CD1c-positive myeloid dendritic cell (primary cell): ENCODE results near the gene ZNF775.
"Not testable (repeated sequence)": the region's sequence is repeated elsewhere in the genome, so short reads cannot be mapped to it uniquely, and the experiment has no call there.

Source experiments
- DNase-seq: peaks from one replicate; pipeline ENCODE4 v3.0.0-alpha.2; 2016; ENCODE audit errors: extremely low spot score

ZNF775 gene

DNA sequence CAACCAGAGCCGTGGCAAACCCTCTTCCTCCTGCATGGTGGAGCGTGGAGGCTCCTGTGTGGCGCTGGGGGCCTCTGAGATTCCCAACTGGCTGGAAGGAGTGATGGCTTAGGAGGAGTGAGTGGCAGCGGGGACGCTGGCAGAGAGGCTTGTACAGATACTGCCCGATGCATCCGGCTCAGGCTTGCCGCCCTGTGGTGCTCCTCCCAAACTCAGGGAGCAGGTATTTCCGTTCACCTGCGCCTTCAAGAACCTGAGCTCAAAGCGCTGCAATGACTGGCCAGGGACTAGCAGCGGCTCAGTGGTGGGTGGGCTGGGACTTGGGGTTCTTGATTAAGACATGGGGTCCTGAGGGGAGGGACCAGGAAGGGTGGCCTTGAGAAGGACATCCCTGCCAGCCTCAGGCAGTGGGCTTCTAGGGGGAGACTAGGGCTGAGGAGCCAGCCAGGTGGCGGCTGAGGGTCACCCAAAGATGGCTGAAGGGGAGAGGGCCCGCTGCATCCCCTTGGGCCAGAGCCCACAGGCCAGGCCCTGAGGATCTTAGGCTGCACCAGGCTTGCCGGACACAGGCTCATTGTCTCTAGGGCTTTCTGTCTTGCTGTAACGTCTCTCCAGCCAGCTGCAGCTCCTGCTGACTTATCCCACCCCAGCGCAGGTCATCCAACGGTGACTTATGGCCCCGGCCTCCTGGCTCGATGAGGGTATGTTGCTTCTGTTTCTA is 3.2 kb downstream of the ZNF775 start:
- no peak for DNase-seq

- no peak for DNase-seq
Measured at GRCh38 chr7:150382844-150383225, 3.7 kb downstream of the ZNF775 start.

GRCh38 chr7:150383710-150384397 is 4.7 kb downstream of the ZNF775 start:
- no peak for DNase-seq

GRCh38 chr7:150384406-150385301 is 5.5 kb downstream of the ZNF775 start:
- peak; percentile 38 for DNase-seq

GRCh38 chr7:150385302-150385723 is 6.2 kb downstream of the ZNF775 start:
- DNase-seq = no peak

- DNase-seq = not testable (repeated sequence)
Measured at GRCh38 chr7:150385884-150386283, 6.8 kb downstream of the ZNF775 start.

GRCh38 chr7:150388306-150388705 is 9.2 kb downstream of the ZNF775 start:
- DNase-seq = no peak

DNA sequence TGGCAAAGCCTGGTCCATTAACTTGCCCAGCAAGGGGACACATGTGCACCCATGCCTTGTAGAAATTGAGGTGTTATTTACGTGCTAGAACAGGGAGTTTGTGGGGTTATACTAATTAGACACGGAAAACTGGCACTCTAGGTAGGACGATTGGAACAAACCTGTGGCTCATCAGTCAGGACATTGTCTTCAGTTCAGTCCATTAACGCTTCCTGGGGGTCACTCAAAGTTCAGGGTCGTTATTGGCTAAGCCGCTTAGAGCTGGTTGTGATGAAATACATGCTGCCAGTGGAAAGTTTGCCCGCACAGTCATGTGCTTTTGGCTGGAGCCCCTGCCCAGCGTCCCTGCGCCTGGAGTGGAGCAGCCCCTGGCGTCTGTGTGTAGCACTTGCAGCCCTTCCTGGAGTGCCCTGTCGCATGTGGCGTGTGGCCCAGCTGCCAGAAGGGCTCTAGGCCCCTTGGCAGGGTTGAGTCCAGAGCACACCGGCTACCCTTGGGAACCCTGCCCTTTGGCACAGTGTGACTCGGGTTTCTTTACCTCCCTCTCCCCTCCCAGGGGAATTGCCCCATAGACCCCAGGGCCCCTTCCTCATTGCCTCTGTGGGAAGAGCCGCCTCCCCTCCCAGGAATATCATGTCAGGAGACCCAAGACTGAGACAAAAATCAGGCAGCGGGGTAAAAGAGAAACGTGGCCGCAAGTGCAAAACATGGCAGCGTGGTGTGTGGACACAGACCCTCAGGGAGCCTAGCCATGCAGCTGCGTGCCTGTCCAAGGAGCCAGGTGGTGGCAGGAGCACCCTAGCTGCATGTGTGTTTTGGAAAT is 9.8 kb downstream of the ZNF775 start:
- DNase-seq = peak; percentile 44

DNA sequence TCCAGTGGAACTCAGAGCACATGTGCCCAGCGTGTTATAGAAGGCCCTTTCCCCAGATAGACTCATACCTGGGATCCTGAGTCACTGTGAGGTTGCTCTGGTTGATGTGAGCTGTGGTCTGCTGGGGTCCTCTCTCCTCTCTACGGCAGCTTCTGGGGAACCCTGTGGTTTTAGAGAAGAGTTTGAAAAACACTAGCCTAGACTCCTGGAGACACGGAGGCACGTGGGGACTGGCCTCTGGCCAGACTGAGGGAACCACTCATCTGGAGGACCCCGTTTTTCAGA is 10.3 kb downstream of the ZNF775 start:
- no peak for DNase-seq

GRCh38 chr7:150390205-150390604 is 11.1 kb downstream of the ZNF775 start:
- DNase-seq = no peak

GRCh38 chr7:150393325-150393724 is 14.2 kb downstream of the ZNF775 start:
- DNase-seq = no peak

GRCh38 chr7:150396426-150396825 is 17.3 kb downstream of the ZNF775 start:
- DNase-seq = no peak

GRCh38 chr7:150396851-150397260 is 17.7 kb downstream of the ZNF775 start:
- no peak for DNase-seq

DNA sequence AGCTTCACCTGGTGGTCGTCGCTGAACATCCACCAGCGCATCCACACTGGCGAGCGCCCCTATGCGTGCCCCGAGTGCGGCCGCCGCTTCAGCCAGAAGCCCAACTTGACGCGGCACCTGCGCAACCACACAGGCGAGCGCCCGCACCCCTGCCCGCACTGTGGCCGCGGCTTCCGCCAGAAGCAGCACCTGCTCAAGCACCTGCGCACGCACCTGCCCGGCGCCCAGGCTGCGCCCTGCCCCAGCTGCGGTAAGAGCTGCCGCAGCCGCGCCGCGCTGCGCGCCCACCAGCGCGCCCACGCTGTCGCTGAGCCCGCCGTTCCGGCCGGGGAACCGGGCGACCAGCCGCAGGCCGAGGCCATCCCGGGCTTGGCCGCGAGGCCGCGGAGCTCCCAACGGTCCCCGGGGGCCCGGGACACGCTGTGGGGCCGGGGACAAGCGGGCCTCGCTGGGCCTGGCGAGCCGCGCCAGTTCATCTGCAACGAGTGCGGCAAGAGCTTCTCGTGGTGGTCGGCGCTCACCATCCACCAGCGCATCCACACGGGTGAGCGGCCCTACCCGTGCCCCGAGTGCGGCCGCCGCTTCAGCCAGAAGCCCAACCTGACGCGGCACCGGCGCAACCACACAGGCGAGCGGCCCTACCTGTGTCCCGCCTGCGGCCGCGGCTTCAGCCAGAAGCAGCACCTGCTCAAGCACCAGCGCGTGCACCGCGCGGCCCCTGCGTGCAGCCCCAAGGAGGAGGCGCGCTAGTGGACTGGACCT is 18.4 kb downstream of the ZNF775 start:
- no peak for DNase-seq

DNA sequence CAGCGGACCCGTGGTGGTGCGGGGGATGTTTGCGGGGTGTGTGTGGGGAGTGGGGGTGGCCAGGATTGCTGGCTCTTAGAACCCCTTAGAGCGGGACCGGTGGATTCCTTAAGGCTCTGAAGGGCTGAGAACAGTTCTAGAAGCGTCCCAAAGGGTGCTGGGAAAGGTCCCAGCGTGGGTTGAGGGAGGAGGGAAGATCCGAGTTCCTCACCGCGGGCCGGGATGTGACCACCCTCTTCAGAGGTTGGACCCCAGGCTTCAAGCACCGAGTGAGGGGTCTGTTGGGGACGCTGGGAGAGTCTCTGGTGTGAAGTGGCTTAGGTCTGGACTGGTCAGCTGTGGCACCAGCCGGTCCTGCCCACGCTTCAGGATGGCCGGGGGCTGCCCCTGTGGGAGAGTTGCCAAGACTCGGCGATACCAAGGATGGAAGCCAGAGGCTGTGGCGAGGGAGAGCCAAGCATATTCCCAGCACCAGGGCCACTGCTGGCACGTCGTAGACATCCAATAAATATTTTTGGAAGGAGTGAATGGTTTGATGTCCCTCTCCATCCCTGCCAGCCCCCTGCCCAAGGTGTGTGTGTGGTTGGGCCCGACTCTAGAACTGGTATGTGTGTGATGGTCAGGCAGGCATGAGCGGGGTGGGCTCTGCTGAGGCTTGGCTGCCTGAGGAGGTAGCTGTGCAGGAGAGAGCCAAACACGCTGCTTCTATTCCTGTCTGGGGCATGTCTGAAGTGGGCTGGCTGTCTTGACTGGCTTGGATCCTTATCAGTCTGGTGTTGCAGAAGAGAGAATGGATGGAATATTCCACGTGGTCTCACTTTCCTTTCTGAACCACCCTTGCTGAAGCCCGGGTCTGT is 19.2 kb downstream of the ZNF775 start:
- DNase-seq = no peak

DNA sequence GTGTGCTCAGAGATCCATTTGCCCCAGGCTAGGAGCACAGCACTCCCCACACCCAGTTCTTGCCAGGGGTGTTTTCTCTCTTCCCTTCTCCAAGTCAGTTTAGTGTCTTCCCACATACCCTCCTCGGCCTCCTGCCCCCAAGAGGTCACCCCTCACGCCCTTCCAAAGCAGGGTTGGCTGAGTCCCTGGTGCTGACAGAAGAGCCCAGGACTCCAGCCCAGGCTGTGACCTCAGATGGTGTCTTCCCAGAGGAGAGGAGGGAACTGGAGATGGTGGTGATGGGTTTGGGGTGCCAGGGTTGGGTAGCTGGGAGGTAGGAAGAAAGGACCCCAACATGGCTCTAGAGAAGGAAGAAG is 19.8 kb downstream of the ZNF775 start:
- DNase-seq = no peak

- DNase-seq = no peak
Measured at GRCh38 chr7:150399421-150400007, 20.4 kb downstream of the ZNF775 start.

GRCh38 chr7:150400008-150400787 is 21.1 kb downstream of the ZNF775 start:
- DNase-seq = no peak
